Small intestine (tissue), 7 donors: ENCODE results near the gene PUS3. TPM values are rescaled to one million over a fixed set of nuclear protein-coding genes. Genes with fewer than 3 reads are reported as not detected.

Experiments
- DNase-seq, 2 donors: peaks; one replicate each; pipeline versions ENCODE4 v3.0.0 to v3.0.0-alpha.2; 2013
- FAIRE-seq: peaks from 2 replicates; lab custom pipeline; 2012; peaks lifted over from hg19 to GRCh38; lab: Jason Lieb, UNC
- H3K27ac ChIP-seq, 3 donors: one replicate each; pipeline ENCODE4 v1.5.1; 2013; ENCODE audit warnings: low read length in 2 of 3, mild to moderate bottlenecking in 2 of 3, control low read depth in 1 of 3, inconsistent platforms in 1 of 3, low read depth in 1 of 3, moderate library complexity in 1 of 3
- H3K27me3 ChIP-seq, 3 donors: one replicate each; pipeline ENCODE4 v1.6.1; 2013; ENCODE audit warnings: low read length in 3 of 3, inconsistent platforms in 1 of 3; ENCODE audit not compliant: control insufficient read depth in 3 of 3, insufficient read depth in 3 of 3
- H3K36me3 ChIP-seq, 3 donors: one replicate each; pipeline ENCODE4 v1.6.1; 2013; ENCODE audit warnings: low read length in 3 of 3, inconsistent platforms in 1 of 3, low read depth in 1 of 3, mild to moderate bottlenecking in 1 of 3, moderate library complexity in 1 of 3; ENCODE audit not compliant: control insufficient read depth in 3 of 3, insufficient read depth in 2 of 3
- H3K4me1 ChIP-seq, 3 donors: one replicate each; pipeline ENCODE4 v1.6.1; 2013; ENCODE audit warnings: low read length in 2 of 3, inconsistent platforms in 1 of 3, low read depth in 1 of 3, mild to moderate bottlenecking in 1 of 3, moderate library complexity in 1 of 3; ENCODE audit not compliant: control insufficient read depth in 3 of 3, insufficient read depth in 2 of 3
- H3K4me3 ChIP-seq, 3 donors: one replicate each; pipeline ENCODE4 v1.5.1; 2013; ENCODE audit warnings: low read length in 3 of 3, control low read depth in 1 of 3, inconsistent platforms in 1 of 3, low read depth in 1 of 3, mild to moderate bottlenecking in 1 of 3, moderate library complexity in 1 of 3
- H3K9me3 ChIP-seq, 2 donors: one replicate each; pipeline ENCODE4 v1.6.1; 2013; ENCODE audit warnings: low read depth in 1 of 2, low read length in 1 of 2; ENCODE audit not compliant: control insufficient read depth in 2 of 2, insufficient read depth in 1 of 2
- WGBS, 3 donors: extraction: QIAGEN DNeasy Blood & Tissue Kit; methylation state at CpG; one replicate each; pipeline ENCODE4 v1.1.7; 2013; 5-methylcytosine and 5-hydroxymethylcytosine counted together
- polyA plus RNA-seq, 4 donors: library from polyadenylated mRNA; stranded (reverse) in 3 of 4; unstranded in 1 of 4; fragments of 200-250 nt in 3 of 4; fragments of 120-200 nt in 1 of 4; gene quantifications; one replicate each; pipeline versions ENCODE4 v1.2.1 to v1.2.3, GENCODE V29; 2013
- donor health status: healthy with polysubstance abuse.
- donor health status: control.
- donor health status: control.
- donor health status: Bipolar disorder and iron deficiency.
- donor health status: healthy.

Gene PUS3
- polyA plus RNA-seq, 4 donors = 10.3 to 12.7 (median 11.9) TPM

GRCh38 chr11:125901872-125902271, 1.1 kb downstream of the PUS3 start:
- H3K27ac ChIP-seq = no peak overlapping the region

GRCh38 chr11:125892994-125893393, 10.0 kb downstream of the PUS3 start:
- DNase-seq (peak; percentile 16 to 34), FAIRE-seq (no peak)
- no peaks in the 10 kb centered on the region for H3K9me3 ChIP-seq
- no peak overlapping the region for H3K27ac ChIP-seq
- H3K36me3 ChIP-seq = peaks cover 6 to 7% (median 7%) of the 10 kb centered on the region in 3 donors
- no peaks in the 10 kb centered on the region for H3K27me3 ChIP-seq
- H3K4me3 ChIP-seq = no peak overlapping the region
- peaks cover 0 to 11% (median 2%) of the 10 kb centered on the region in 3 donors for H3K4me1 ChIP-seq

More at GRCh38 chr11:125901872-125902271, 1.1 kb downstream of the PUS3 start:
- H3K9me3 ChIP-seq = peaks cover 2 to 4% of the 10 kb centered on the region in 2 donors
- H3K4me1 ChIP-seq = peaks cover 8 to 13% (median 11%) of the 10 kb centered on the region in 3 donors
- H3K27me3 ChIP-seq = peaks cover 2 to 14% (median 7%) of the 10 kb centered on the region in 3 donors
- FAIRE-seq = no peak
- H3K36me3 ChIP-seq = peaks cover 2 to 6% (median 2%) of the 10 kb centered on the region in 3 donors
- peak overlapping the region in 1 of 3 donors; percentile 60 for H3K4me3 ChIP-seq
- DNase-seq = no peak
- 45 to 71% (median 61%) methylated on average over 6 of the region's 6 CpGs for WGBS, 3 donors

GRCh38 chr11:125892071-125892470, 10.9 kb downstream of the PUS3 start:
- no peak overlapping the region for H3K4me3 ChIP-seq
- H3K4me1 ChIP-seq = peaks cover 0 to 11% (median 2%) of the 10 kb centered on the region in 3 donors
- FAIRE-seq = no peak
- H3K27ac ChIP-seq = no peak overlapping the region
- H3K9me3 ChIP-seq = no peaks in the 10 kb centered on the region
- peaks cover 6 to 7% (median 7%) of the 10 kb centered on the region in 3 donors for H3K36me3 ChIP-seq
- DNase-seq = no peak
- H3K27me3 ChIP-seq = no peaks in the 10 kb centered on the region

- no peak for FAIRE-seq
- 76 to 78% (median 77%) methylated on average over 3 of the region's 3 CpGs for WGBS, 3 donors
These were observed 12.4 kb downstream of the PUS3 start for GRCh38 chr11:125890447-125891100.

GRCh38 chr11:125887373-125888324, 15.4 kb downstream of the PUS3 start, which contains the start of gene HYLS1:
Gene HYLS1, plus strand, starts transcription at chr11:125887668. Its CDS starts 11,701 bp downstream, at chr11:125899369.
- WGBS, 3 donors = 1% methylated on average over 76 to 91 of the region's 91 CpGs
- peak within 1 kb of the TSS; percentile 75 to 97 (median 75) for H3K4me3 ChIP-seq
- no peaks in the 10 kb centered on the region for H3K9me3 ChIP-seq
- H3K27me3 ChIP-seq = no peaks in the 10 kb centered on the region
- H3K4me1 ChIP-seq = peaks cover 0 to under 1% (median 0%) of the 10 kb centered on the region in 3 donors
- peak within 1 kb of the TSS; percentile 88 to 97 (median 97) for H3K27ac ChIP-seq
- no peak for FAIRE-seq
- peak; percentile 92 to 95 for DNase-seq
- peaks cover 0 to 1% (median 0%) of the 10 kb centered on the region in 3 donors for H3K36me3 ChIP-seq

More at GRCh38 chr11:125890447-125891100, 12.4 kb downstream of the PUS3 start:
- Histone ChIP-seq H3K9me3 (no peaks in the 10 kb centered on the region), H3K27ac (no peak overlapping the region), H3K36me3 (peaks cover 6 to 7% (median 7%) of the 10 kb centered on the region in 3 donors), H3K4me1 (peaks cover 0 to 7% (median 2%) of the 10 kb centered on the region in 3 donors), H3K27me3 (no peaks in the 10 kb centered on the region), H3K4me3 (no peak overlapping the region)
- DNase-seq = no peak

- no peaks in the 10 kb centered on the region for H3K4me1 ChIP-seq
- no peaks in the 10 kb centered on the region for H3K36me3 ChIP-seq
- 38 to 70% (median 48%) methylated on average over 23 to 24 of the region's 24 CpGs for WGBS, 3 donors
- peak overlapping the region; percentile 36 to 97 (median 97) for H3K27ac ChIP-seq
- no peak for FAIRE-seq
- DNase-seq = peak; percentile 16 to 46
- peak overlapping the region in 2 of 3 donors; percentile 75 to 97 for H3K4me3 ChIP-seq
- no peaks in the 10 kb centered on the region for H3K9me3 ChIP-seq
- H3K27me3 ChIP-seq = no peaks in the 10 kb centered on the region
These were observed 16.0 kb downstream of the PUS3 start for GRCh38 chr11:125886997-125887372.

GRCh38 chr11:125883375-125883774, 19.6 kb downstream of the PUS3 start:
- FAIRE-seq = no peak
- 42 to 73% (median 48%) methylated on average over 8 of the region's 8 CpGs for WGBS, 3 donors
- H3K27ac ChIP-seq = no peak overlapping the region

GRCh38 chr11:125881291-125881690, 21.7 kb downstream of the PUS3 start:
- WGBS, 3 donors = 62 to 86% (median 74%) methylated on average over 1 of the region's 1 CpG
- FAIRE-seq (no peak), DNase-seq (no peak)
- Histone ChIP-seq H3K4me3 (no peak overlapping the region), H3K27me3 (no peaks in the 10 kb centered on the region), H3K9me3 (no peaks in the 10 kb centered on the region), H3K27ac (no peak overlapping the region), H3K36me3 (no peaks in the 10 kb centered on the region), H3K4me1 (no peaks in the 10 kb centered on the region)

More at GRCh38 chr11:125883375-125883774, 19.6 kb downstream of the PUS3 start:
- no peaks in the 10 kb centered on the region for H3K4me1 ChIP-seq
- DNase-seq = peak in 1 of 2 donors; percentile 20
- H3K36me3 ChIP-seq = no peaks in the 10 kb centered on the region
- H3K9me3 ChIP-seq = no peaks in the 10 kb centered on the region
- H3K4me3 ChIP-seq = no peak overlapping the region
- H3K27me3 ChIP-seq = no peaks in the 10 kb centered on the region
